Mucosa of rectum (tissue), 2 donors: ENCODE data around the gene SPEF2.

Experiments used
- H3K27ac ChIP-seq, 2 donors: one replicate each; pipeline ENCODE4 v1.7.0; 2013; ENCODE audit warnings: inconsistent platforms in 2 of 2, low read depth in 2 of 2, low read length in 2 of 2
- H3K27me3 ChIP-seq, 2 donors: one replicate each; pipeline ENCODE4 v1.7.0; 2013; ENCODE audit warnings: low read length in 2 of 2; ENCODE audit not compliant: control insufficient read depth in 2 of 2, insufficient read depth in 2 of 2
- H3K36me3 ChIP-seq, 2 donors: one replicate each; pipeline ENCODE4 v1.7.0; 2013; ENCODE audit warnings: low read length in 2 of 2; ENCODE audit not compliant: control insufficient read depth in 2 of 2, insufficient read depth in 2 of 2
- H3K4me1 ChIP-seq, 2 donors: one replicate each; pipeline ENCODE4 v1.7.0; 2013; ENCODE audit warnings: low read length in 2 of 2, mild to moderate bottlenecking in 1 of 2; ENCODE audit not compliant: control insufficient read depth in 2 of 2, insufficient read depth in 2 of 2
- H3K4me3 ChIP-seq, 2 donors: one replicate each; pipeline ENCODE4 v1.7.0; 2013; ENCODE audit warnings: low read length in 2 of 2
- H3K9ac ChIP-seq, 2 donors: one replicate each; pipeline ENCODE4 v1.7.0; 2013; ENCODE audit warnings: low read length in 2 of 2, low read depth in 1 of 2, mild to moderate bottlenecking in 1 of 2
- H3K9me3 ChIP-seq, 2 donors: one replicate each; pipeline ENCODE4 v1.7.0; 2013; ENCODE audit warnings: low read length in 2 of 2; ENCODE audit not compliant: control insufficient read depth in 2 of 2
- donor health status: healthy.
- donor health status: Normal muscosa, but diverticular disease.

SPEF2 gene

DNA sequence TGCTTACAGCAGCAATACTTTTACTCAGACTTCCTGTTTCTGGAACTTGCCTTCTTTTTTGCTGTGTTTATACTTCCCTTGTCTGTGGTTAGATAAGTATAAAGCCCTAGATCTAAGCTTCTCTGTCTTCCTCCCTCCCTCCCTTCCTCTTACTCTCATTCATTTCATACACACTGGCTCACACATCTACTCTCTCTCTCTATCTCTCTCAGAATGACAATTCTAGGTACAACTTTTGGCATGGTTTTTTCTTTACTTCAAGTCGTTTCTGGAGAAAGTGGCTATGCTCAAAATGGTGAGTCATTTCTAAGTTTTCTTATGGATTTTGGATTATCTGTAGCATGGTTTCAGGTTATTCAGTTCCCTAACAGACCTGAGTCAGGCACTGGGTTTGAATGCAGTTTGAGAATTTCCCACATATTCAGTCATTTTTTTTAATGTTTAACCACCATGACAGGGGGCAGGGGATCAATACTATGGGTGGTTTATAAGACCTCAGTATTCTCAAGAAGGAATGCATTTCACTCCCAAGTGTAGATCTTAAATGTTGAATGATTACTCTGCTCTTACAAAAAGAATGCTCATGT lies 239.2 kb downstream of the SPEF2 start, which contains the start of gene IL7R:
Gene IL7R, plus strand, starts transcription at position 127 of the 587 bp plus-strand sequence. Its CDS starts 87 bp downstream, at position 214.
- Histone ChIP-seq H3K4me1 (peaks cover 0 to 4% of the 10 kb centered on the region in 2 donors), H3K4me3 (peak within 1 kb of the TSS in 1 of 2 donors; percentile 45), H3K9ac (peak within 1 kb of the TSS in 1 of 2 donors; percentile 12)

GRCh38 chr5:35857606-35858205 lies 240.0 kb downstream of the SPEF2 start:
- no peaks in the 10 kb centered on the region for H3K27me3 ChIP-seq
- no peak overlapping the region for H3K9ac ChIP-seq
- no peaks in the 10 kb centered on the region for H3K9me3 ChIP-seq
- H3K4me1 ChIP-seq, result no peaks in the 10 kb centered on the region
- no peaks in the 10 kb centered on the region for H3K36me3 ChIP-seq
- peak overlapping the region in 1 of 2 donors; percentile 45 for H3K4me3 ChIP-seq
- H3K27ac ChIP-seq, result peak overlapping the region; percentile 9 to 20

More for the DNA sequence above, 239.2 kb downstream of the SPEF2 start, which contains the start of gene IL7R:
- Histone ChIP-seq H3K36me3 (no peaks in the 10 kb centered on the region), H3K9me3 (no peaks in the 10 kb centered on the region), H3K27ac (peak within 1 kb of the TSS; percentile 9 to 55), H3K27me3 (no peaks in the 10 kb centered on the region)

DNA sequence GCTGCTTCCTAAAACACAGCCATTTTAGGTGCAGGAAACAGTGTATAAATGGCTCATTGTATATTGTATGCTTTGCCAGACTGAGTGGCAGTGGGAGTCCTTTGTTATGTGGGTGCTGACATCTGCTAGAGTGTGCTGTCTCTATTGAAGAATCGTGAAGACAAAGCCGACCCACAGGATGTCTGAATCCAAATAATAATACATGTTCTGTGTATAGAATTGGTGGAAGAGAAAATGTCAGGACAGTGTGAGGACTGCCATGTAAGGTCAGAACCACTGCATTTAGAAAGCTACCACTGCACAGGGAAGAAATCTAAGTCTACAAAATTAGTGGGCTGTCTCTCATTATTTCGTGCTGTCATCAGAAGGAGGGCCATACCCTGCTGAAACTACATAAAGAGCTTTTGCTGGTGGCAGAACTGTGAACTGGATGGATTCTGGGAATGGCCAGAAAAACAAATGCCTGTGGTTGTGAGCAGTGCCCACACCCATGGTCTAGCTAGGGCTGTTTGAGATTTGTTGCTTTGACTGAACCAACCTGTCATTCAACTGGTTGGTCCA lies 241.5 kb downstream of the SPEF2 start:
- H3K9me3 ChIP-seq, result no peaks in the 10 kb centered on the region
- no peaks in the 10 kb centered on the region for H3K4me1 ChIP-seq
- no peaks in the 10 kb centered on the region for H3K27me3 ChIP-seq
- no peak overlapping the region for H3K9ac ChIP-seq
- peak overlapping the region in 1 of 2 donors; percentile 34 for H3K27ac ChIP-seq
- peak overlapping the region; percentile 4 to 17 for H3K4me3 ChIP-seq
- no peaks in the 10 kb centered on the region for H3K36me3 ChIP-seq

GRCh38 chr5:35860686-35861085 lies 243.0 kb downstream of the SPEF2 start:
- no peaks in the 10 kb centered on the region for H3K36me3 ChIP-seq

DNA sequence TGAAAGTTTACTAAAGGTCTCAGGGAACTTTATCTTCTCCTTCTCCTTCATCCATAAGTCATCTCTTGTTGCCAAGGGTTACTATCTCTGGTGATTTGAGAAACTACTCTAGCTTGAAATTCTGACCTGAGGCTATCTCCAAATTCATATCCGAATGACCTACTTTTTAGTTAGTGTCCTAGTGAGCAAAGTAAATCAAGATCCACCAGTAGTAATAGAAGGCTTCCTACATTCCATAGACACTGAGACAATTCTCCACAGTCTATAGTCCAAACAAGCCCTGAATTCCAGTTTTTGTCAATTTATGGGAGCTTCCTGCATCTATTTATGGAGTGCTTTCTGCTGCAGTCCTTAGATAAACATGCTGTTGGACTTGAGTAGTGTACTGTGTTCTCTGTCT lies 244.1 kb downstream of the SPEF2 start:
- Histone ChIP-seq H3K27me3 (no peaks in the 10 kb centered on the region), H3K9ac (no peak overlapping the region), H3K4me3 (peak overlapping the region in 1 of 2 donors; percentile 0), H3K4me1 (no peaks in the 10 kb centered on the region), H3K27ac (peak overlapping the region in 1 of 2 donors; percentile 22), H3K36me3 (no peaks in the 10 kb centered on the region), H3K9me3 (no peaks in the 10 kb centered on the region)

More at GRCh38 chr5:35860686-35861085, 243.0 kb downstream of the SPEF2 start:
- no peaks in the 10 kb centered on the region for H3K4me1 ChIP-seq
- H3K9ac ChIP-seq, result no peak overlapping the region
- no peaks in the 10 kb centered on the region for H3K27me3 ChIP-seq
- peak overlapping the region in 1 of 2 donors; percentile 21 for H3K27ac ChIP-seq
- H3K9me3 ChIP-seq, result no peaks in the 10 kb centered on the region
- H3K4me3 ChIP-seq, result peak overlapping the region in 1 of 2 donors; percentile 4

DNA sequence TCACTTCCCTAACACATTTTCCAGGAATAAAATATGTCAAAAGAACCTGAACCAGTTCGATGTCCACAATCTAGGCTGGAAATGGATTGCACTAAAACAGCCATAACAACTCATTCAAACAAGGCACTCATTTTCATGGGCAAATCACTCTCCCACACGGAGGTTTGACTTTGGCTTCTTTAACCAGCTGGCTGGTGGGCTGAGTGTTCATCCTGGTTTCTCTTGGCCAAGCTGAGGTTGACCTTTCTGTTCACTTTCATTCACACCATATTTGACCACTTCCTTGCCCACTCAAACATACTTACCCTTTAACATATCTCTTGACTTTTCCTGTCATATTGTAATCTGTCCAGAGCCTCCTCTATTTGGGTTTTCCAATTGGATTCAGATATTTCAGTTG lies 244.5 kb downstream of the SPEF2 start:
- Histone ChIP-seq H3K36me3 (no peaks in the 10 kb centered on the region), H3K4me1 (no peaks in the 10 kb centered on the region), H3K4me3 (peak overlapping the region in 1 of 2 donors; percentile 0), H3K9ac (no peak overlapping the region), H3K27me3 (no peaks in the 10 kb centered on the region), H3K9me3 (no peaks in the 10 kb centered on the region), H3K27ac (peak overlapping the region in 1 of 2 donors; percentile 22)

DNA sequence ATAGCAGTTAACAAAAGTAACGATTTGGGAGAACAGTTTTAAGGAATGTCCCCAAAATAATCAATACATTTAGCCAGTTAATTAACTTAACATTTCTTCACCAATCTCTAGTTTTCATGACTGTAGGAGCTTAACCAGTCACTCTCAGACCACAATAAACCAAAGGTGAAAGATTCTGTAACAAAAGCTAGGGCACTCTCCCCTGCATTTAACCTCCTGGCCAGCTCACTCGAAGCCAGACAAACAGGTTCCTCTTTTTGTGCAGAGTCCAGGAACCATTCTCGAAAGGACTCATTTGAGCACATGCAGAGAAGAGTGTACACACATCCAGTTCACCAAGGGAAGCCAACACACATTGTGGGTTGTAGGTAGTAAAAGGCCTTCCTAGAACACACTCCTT lies 245.5 kb downstream of the SPEF2 start:
- Histone ChIP-seq H3K4me1 (no peaks in the 10 kb centered on the region), H3K27ac (no peak overlapping the region), H3K27me3 (no peaks in the 10 kb centered on the region), H3K36me3 (no peaks in the 10 kb centered on the region), H3K9me3 (no peaks in the 10 kb centered on the region), H3K9ac (no peak overlapping the region), H3K4me3 (no peak overlapping the region)
